K562 (cell line): Measurements from ENCODE around the gene COL26A1. TPM values are rescaled to one million over a fixed set of nuclear protein-coding genes. Genes with fewer than 3 reads are reported as not detected.
A peak's percentile ranks its signal among the peaks of the same experiment; 100 is the strongest.

Experiments
- DEAF1 ChIP-seq: fragments of 450-650 bp; formaldehyde crosslinking; IDR thresholded peaks from 2 replicates; pipeline ENCODE4 v1.4.0; 2020; ENCODE audit warnings: mild to moderate bottlenecking, moderate library complexity
- E2F5 ChIP-seq: sonication (generic); formaldehyde crosslinking; IDR thresholded peaks from 2 replicates; pipeline ENCODE4 v1.8.0; 2022; ENCODE audit warnings: mild to moderate bottlenecking, missing genetic modification reagents
- FOXA3 ChIP-seq, 2 experiments: fragments of 450-650 bp in 1 of 2; sonication (generic) in 1 of 2; formaldehyde crosslinking; IDR thresholded peaks in 1 of 2; conservative IDR thresholded peaks in 1 of 2; 2 replicates each; pipeline versions ENCODE4 v1.4.0 to v1.8.0; 2020 to 2022; ENCODE audit warnings: mild to moderate bottlenecking in 2 of 2, missing genetic modification reagents in 1 of 2
- HNRNPL ChIP-seq: fragments of 200-400 bp; formaldehyde crosslinking; IDR thresholded peaks from 2 replicates; pipeline ENCODE4 v1.6.1; 2017; ENCODE audit warnings: low read depth, mild to moderate bottlenecking, low read length
- KLF1 ChIP-seq: fragments of 450-650 bp; IDR thresholded peaks from 2 replicates; pipeline ENCODE4 v1.6.1; 2016; ENCODE audit warnings: missing genetic modification characterization, missing compliant biosample characterization
- MAZ ChIP-seq, 2 experiments: fragments of 450-650 bp in 1 of 2; sonication (generic) in 1 of 2; formaldehyde crosslinking; IDR thresholded peaks in 1 of 2; conservative IDR thresholded peaks in 1 of 2; 2 replicates each; pipeline versions ENCODE4 v1.4.0 to v1.5.0; 2020; ENCODE audit warnings: mild to moderate bottlenecking in 1 of 2, missing genetic modification reagents in 1 of 2
- MTA3 ChIP-seq: fragments of 450-650 bp; formaldehyde crosslinking; IDR thresholded peaks from 2 replicates; pipeline ENCODE4 v1.6.1; 2017; ENCODE audit warnings: mild to moderate bottlenecking, borderline replicate concordance
- MXI1 ChIP-seq: IDR thresholded peaks from 2 replicates; pipeline ENCODE4 v1.6.1; 2011; ENCODE audit warnings: low read depth, mild to moderate bottlenecking, improper control_type of control experiment, low read length
- NRF1 ChIP-seq, 2 experiments: fragments of 450-650 bp; IDR thresholded peaks in 1 of 2; conservative IDR thresholded peaks in 1 of 2; 2 replicates each; pipeline ENCODE4 v1.6.1; 2014; ENCODE audit warnings: mild to moderate bottlenecking in 2 of 2
- RAD21 ChIP-seq, 2 experiments: fragments of 250-450 bp in 1 of 2; fragments of 450-650 bp in 1 of 2; sonication (Bioruptor Pico) in 1 of 2; formaldehyde crosslinking in 1 of 2; IDR thresholded peaks in 1 of 2; conservative IDR thresholded peaks in 1 of 2; 2 replicates each; pipeline versions ENCODE4 v1.4.0 to v1.8.0; 2020 to 2022; ENCODE audit warnings: mild to moderate bottlenecking in 2 of 2, moderate library complexity in 1 of 2
- SMAD4 ChIP-seq: fragments of 250-450 bp; sonication (Bioruptor Pico); conservative IDR thresholded peaks from 2 replicates; pipeline ENCODE4 v1.8.0; 2021; ENCODE audit warnings: inconsistent platforms, mild to moderate bottlenecking, moderate library complexity
- SMC3 ChIP-seq: conservative IDR thresholded peaks from 2 replicates; pipeline ENCODE4 v1.6.1; 2011; ENCODE audit warnings: low read depth, low read length, improper control_type of control experiment; ENCODE audit not compliant: insufficient read depth
- SNIP1 ChIP-seq: fragments of 450-650 bp; IDR thresholded peaks from 2 replicates; pipeline ENCODE4 v1.7.1; 2017; ENCODE audit warnings: low read depth, mild to moderate bottlenecking
- TAF15 ChIP-seq: fragments of 200-400 bp; formaldehyde crosslinking; IDR thresholded peaks from 2 replicates; pipeline ENCODE4 v1.6.1; 2017; ENCODE audit warnings: mild to moderate bottlenecking, low read depth, low read length, moderate library complexity
- YY1 ChIP-seq, 3 experiments: IDR thresholded peaks; 2 replicates each; pipeline ENCODE4 v1.6.1; 2011; ENCODE audit warnings: low read length in 2 of 3, mild to moderate bottlenecking in 2 of 3, moderate library complexity in 2 of 3, borderline replicate concordance in 1 of 3, control low read depth in 1 of 3, low read depth in 1 of 3; ENCODE audit not compliant: insufficient read depth in 3 of 3, insufficient replicate concordance in 2 of 3, control insufficient read depth in 1 of 3, insufficient read length in 1 of 3; ENCODE audit errors: extremely low read depth in 1 of 3
- polyA plus RNA-seq, 8 experiments: library from polyadenylated mRNA; depleted of rRNA in 4 of 8; stranded (reverse) in 5 of 8; unstranded in 3 of 8; fragments of >200 nt; fragmentation: Nextera tagmentation in 2 of 8; fragmentation: Illumina TruSeq in 1 of 8; extraction: Ambion mirVana in 2 of 8; extraction: Trizol in 1 of 8; gene quantifications; 2 replicates each; pipeline versions ENCODE4 v1.2.1 to v1.2.3, GENCODE V29; 2011 to 2014; ENCODE audit warnings: inconsistent platforms in 1 of 8, missing spikeins in 1 of 8
- total RNA-seq, 7 experiments: library from RNA; depleted of rRNA in 6 of 7; stranded (reverse); fragments of >200 nt in 6 of 7; fragmentation: Illumina TruSeq in 2 of 7; extraction: Trizol in 2 of 7; gene quantifications; 2 replicates each; pipeline versions ENCODE4 v1.2.1 to v1.2.3, GENCODE V29; 2011 to 2021; ENCODE audit warnings: low replicate concordance in 1 of 7
- TF ChIP-seq, protein P1 (sequence below): IDR thresholded peaks from 2 replicates; pipeline ENCODE4 v1.6.1; 2011; ENCODE audit warnings: borderline replicate concordance, low read depth, mild to moderate bottlenecking, moderate library complexity, low read length; ENCODE audit not compliant: insufficient read depth, poor library complexity, severe bottlenecking

Gene COL26A1
- total and polyA plus RNA-seq, 9 of the 15 experiments (the other 6 are each of a cell fraction or from before 2014, with no cell fraction given), result 0.04 to 0.39 (median 0.07) TPM; not detected in 5

- TF ChIP-seq E2F5 (CRISPR knock-in tag) (no peak), FOXA3 (CRISPR knock-in tag; conservative IDR thresholded peaks at IDR 0.05 in 1 of 2, IDR thresholded peaks at IDR 0.05 in 1 of 2) (no peak), YY1 (IDR thresholded peaks at IDR 0.05; ENCODE audit: borderline replicate concordance in 1 of 3, control insufficient read depth in 1 of 3, extremely low read depth in 1 of 3, insufficient read depth in 3 of 3, insufficient read length in 1 of 3, insufficient replicate concordance in 2 of 3, low read depth in 1 of 3, low read length in 2 of 3) (peak in 1 of 3 experiments; percentile 35), DEAF1 (peak; percentile 67), SMC3 (peak; percentile 75), NRF1 (conservative IDR thresholded peaks at IDR 0.05 in 1 of 2, IDR thresholded peaks at IDR 0.05 in 1 of 2) (peak; percentile 14 to 17; a peak in 2 of 4 replicates), HNRNPL (no peak), RAD21 (CRISPR knock-in tag; conservative IDR thresholded peaks at IDR 0.05 in 1 of 2, IDR thresholded peaks at IDR 0.05 in 1 of 2) (peak; percentile 60 to 74), TAF15 (no peak), SMAD4 (CRISPR knock-in tag) (0 out of 2 replicates have a peak, but pooled peaks have one; percentile 33), KLF1 (tag) (0 out of 2 replicates have a peak, but pooled peaks have one; percentile 25), SNIP1 (no peak), MAZ (CRISPR knock-in tag; conservative IDR thresholded peaks at IDR 0.05 in 1 of 2, IDR thresholded peaks at IDR 0.05 in 1 of 2) (peak in 1 of 2 experiments; percentile 32; a peak in 1 of 4 replicates), MXI1 (no peak), MTA3 (peak; percentile 39; the same call in 1 of the 2 replicates)
- TF ChIP-seq, protein P1, sequence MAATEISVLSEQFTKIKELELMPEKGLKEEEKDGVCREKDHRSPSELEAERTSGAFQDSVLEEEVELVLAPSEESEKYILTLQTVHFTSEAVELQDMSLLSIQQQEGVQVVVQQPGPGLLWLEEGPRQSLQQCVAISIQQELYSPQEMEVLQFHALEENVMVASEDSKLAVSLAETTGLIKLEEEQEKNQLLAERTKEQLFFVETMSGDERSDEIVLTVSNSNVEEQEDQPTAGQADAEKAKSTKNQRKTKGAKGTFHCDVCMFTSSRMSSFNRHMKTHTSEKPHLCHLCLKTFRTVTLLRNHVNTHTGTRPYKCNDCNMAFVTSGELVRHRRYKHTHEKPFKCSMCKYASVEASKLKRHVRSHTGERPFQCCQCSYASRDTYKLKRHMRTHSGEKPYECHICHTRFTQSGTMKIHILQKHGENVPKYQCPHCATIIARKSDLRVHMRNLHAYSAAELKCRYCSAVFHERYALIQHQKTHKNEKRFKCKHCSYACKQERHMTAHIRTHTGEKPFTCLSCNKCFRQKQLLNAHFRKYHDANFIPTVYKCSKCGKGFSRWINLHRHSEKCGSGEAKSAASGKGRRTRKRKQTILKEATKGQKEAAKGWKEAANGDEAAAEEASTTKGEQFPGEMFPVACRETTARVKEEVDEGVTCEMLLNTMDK, result peak; percentile 40
Measured at GRCh38 chr7:101363734-101364374, 1.2 kb downstream of the COL26A1 start (continued).
